ENCODE results near the gene STAT1.
"Not testable (repeated sequence)": the region's sequence is repeated elsewhere in the genome, so short reads cannot be mapped to it uniquely, and the experiment has no call there.

STAT1 gene

GRCh38 chr2:190965580-190966222, 48.3 kb downstream of the STAT1 start:
- DNase-seq (ENCODE audit: extremely low read depth in 1 of 2, low read depth in 1 of 2) = no peak

DNA sequence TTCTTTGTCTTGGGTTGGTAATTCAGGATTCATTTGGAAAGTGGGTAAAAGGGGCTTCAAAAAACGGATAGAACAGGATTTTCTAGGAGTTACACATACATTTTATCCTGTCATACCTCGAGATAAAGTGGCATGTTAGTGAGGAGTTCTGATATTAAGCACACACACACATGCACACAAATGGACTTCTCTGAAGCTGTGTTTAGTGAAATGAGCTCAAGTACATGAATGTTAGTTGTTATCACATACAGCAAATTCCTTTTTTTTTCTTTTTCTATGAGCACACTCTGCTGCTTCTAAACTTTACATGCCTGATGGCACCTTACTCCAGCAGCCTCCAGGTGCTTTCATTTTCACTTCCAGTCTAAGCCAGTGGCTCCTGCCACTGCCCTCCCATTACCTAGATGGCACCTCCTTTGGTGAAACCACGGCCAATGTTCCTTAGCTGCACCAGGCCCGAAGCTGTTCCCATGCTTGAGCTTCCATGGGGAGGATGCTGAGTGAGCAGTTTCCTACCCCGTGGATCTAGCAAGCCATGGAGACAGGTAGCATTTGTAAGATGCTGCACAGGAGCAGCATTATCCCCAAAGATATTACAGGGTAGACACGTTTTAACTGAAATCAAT, 49.7 kb downstream of the STAT1 start:
- DNase-seq (ENCODE audit: extremely low read depth in 1 of 2, low read depth in 1 of 2) = no peak

GRCh38 chr2:190963088-190963487, 50.9 kb downstream of the STAT1 start:
- DNase-seq (ENCODE audit: extremely low read depth in 1 of 2, low read depth in 1 of 2) = no peak

DNA sequence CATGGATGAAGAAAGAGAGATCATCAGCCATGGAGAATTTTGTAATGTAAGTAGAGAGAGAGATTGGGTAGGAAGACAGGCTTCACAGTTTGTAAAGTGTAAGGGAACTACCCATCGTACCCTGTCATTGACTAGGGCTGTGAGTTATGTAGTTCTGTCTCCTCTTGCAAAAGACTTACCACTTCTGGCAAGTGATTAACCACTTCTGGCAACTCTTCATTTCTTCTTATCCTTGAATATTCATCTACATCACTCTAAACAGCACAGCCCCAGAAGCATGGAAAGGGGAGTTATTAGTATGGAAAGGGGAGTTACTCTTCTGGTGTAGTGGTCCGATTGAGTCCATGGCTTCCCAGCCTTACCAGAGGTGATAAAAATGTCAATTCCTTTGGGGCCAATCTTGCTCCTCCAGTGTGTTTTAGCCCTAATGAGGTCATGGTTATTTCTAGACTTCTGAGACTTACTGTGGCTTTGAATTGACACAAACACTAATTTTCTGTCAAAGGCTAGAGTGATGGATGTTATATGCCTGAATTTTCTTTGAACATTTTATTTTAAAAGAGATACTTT, 52.0 kb downstream of the STAT1 start:
- no peak for DNase-seq (ENCODE audit: extremely low read depth in 1 of 2, low read depth in 1 of 2)

DNA sequence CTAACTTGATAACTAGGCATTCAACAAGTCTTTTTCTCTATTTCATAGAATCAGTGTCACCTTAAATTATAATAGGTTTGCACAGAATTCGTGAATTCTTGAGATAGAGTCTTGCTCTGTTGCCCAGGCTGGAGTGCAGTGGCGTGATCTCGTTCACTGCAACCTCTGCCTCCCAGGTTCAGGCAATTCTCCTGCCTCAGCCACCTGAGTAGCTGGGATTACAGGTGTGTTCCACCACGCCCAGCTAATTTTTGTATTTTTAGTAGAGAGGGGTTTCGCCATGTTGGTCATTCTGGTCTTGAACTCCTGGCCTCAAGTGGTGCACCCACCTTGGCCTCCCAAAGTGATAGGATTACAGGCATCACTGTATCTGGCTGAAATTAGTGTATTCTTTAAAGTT, 52.9 kb downstream of the STAT1 start:
- DNase-seq (ENCODE audit: extremely low read depth in 1 of 2, low read depth in 1 of 2) = not testable (repeated sequence)

- no peak for DNase-seq (ENCODE audit: extremely low read depth in 1 of 2, low read depth in 1 of 2)
Measured at GRCh38 chr2:190959911-190960788, 53.8 kb downstream of the STAT1 start.

DNA sequence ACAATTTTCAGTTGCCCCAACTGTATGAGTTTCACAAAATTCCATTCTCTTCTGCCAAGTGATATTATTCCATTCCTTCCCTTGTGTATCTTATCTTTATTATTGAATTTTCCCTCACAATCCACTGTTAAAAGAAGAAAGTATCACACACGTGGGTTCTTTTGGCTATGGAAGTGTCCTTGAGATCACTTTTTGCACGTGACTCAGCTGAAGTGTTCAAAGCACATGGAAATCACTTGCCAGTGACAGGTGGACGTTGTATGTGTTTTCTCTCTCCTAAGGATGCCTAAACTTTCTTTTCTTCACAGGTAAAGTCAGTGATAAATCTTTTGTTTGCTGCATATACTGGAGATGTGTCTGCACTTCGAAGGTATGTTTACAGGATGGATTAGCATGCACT, 60.7 kb downstream of the STAT1 start:
- DNase-seq (ENCODE audit: extremely low read depth in 1 of 2, low read depth in 1 of 2) = no peak

GRCh38 chr2:190950566-190950991, 63.4 kb downstream of the STAT1 start:
- DNase-seq (ENCODE audit: extremely low read depth in 1 of 2, low read depth in 1 of 2) = no peak

GRCh38 chr2:190948671-190949070, 65.3 kb downstream of the STAT1 start:
- DNase-seq (ENCODE audit: extremely low read depth in 1 of 2, low read depth in 1 of 2) = no peak

DNA sequence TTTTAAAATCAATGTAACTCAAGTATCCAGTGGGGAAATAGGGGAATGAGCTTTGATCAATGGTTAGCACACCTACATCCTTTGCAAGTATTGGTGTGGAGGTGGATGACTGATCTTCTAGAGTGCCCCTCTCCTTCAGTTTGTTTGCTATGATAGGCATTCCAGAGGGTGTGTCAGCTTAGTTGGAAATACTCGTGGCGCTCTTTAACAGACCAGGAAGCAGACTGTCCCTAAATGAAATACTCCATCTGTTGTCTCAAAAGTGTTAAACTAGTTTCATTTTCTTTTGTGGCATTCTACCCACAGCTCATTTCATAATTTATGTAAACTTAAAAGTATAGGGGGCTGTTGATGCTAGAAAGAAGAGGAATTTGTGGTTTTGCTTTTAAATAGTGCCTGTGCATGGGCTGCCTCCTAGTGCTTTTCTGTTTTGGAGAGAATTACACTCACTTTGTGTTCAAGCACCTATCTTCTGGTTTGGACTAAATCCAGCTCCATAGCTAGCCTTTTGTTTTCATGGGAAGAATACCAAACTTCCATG, 66.2 kb downstream of the STAT1 start:
- DNase-seq (ENCODE audit: extremely low read depth in 1 of 2, low read depth in 1 of 2) = no peak

GRCh38 chr2:190947141-190947540, 66.8 kb downstream of the STAT1 start:
- DNase-seq (ENCODE audit: extremely low read depth in 1 of 2, low read depth in 1 of 2) = no peak

DNA sequence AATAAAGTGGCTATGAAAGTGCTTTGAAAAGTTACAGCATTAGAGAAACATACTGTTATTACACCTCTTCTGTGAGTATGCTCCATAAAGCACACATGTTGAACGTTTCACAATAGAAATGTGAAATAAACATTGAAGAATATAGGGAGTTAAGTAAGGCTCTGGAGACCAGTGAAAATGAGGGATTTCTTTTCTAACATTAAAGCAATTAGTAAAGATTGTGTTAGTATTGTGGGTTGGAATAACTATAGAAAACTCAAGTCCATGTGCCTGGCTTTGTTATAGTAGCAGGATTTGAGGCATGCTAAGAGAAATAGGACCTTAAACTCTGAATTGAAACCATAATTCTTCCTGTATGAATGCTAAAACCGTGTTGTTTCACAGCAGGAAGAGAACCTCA, 70.3 kb downstream of the STAT1 start:
- DNase-seq (ENCODE audit: extremely low read depth in 1 of 2, low read depth in 1 of 2) = no peak

GRCh38 chr2:190942697-190943096, 71.3 kb downstream of the STAT1 start:
- DNase-seq (ENCODE audit: extremely low read depth in 1 of 2, low read depth in 1 of 2) = no peak

DNA sequence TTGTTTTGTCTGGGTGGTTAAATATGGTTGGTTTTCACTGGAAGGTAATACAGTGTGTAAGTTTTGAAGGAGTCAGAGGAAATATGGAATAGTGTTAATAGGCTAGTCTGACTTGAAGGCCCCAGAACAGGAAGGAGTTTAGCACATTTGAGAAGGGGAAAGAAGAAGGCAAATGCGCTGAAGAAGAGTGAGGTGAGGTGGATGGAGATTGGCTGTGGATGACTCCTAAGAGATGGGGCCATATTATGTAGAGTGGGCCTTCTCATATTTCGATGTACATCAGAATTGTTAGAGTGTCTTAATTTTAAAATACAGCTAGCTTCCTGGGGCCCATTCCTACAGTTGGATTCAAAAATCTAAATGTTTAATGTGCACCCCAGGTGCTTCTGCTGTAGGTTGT, 72.4 kb downstream of the STAT1 start:
- DNase-seq (ENCODE audit: extremely low read depth in 1 of 2, low read depth in 1 of 2) = no peak

DNA sequence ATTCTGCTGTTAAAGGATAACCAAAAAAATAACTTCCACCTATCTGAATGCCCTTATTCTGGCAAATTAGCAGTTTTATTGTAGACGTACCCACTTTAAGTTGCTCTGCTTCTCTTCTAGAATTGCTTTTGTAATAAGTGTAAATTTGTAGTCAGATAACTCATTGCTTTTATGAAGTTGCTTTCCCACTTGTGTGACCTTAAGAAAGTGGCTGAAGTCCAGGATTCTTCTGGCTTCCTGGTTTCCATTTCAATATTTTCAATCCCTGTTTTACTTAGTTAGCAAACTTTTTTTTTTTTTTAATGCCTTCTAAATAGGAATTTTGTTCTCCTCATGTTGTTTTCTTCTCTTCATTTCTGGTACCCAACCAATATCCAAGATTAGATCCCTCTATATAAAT, 73.5 kb downstream of the STAT1 start:
- no peak for DNase-seq (ENCODE audit: extremely low read depth in 1 of 2, low read depth in 1 of 2)

DNA sequence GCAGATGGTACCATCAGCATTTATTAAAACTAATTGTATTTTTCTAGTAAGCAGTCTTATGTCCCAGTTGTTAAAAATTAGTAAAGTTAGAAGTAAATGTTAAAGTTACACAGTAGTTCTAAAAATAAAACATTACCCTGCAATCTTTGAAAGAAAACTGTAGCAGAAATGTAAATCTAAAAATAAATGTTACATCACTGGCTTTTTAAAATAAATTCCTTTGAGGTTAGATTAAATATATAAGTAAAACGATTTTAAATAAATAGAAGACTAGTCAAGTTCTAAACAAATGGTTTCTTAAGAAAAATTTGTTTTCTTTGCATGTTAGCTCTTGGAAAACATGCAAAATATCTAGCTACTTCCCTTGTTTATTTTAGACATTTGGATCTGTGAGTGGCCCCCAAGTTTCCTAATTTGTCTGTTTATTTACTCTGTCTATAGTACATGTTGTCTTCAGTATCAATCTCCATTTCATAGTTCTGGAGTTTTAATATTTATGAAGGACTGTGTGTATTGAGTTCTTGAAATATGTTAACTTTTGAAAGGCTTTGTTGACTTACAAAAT, 75.1 kb downstream of the STAT1 start:
- no peak for DNase-seq (ENCODE audit: extremely low read depth in 1 of 2, low read depth in 1 of 2)

DNA sequence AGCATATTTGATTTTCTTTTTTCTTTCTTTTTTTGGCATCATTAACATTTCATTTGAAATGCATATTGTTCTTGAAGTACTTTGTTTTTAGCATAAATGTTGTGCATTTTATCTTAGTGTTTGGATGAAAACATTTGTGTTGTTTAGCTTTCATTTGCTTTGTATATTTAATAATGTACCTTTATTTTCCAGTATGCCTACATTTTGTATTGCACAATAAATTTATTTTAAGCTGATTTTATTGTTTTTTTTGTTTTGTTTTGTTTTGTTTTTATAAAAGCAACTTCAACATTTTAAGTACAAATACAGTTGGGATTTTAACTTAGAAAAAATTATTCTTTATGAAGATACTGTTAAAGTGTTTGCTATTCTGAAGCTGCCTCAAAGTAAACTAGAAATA, 78.9 kb downstream of the STAT1 start:
- DNase-seq (ENCODE audit: extremely low read depth in 1 of 2, low read depth in 1 of 2) = no peak

DNA sequence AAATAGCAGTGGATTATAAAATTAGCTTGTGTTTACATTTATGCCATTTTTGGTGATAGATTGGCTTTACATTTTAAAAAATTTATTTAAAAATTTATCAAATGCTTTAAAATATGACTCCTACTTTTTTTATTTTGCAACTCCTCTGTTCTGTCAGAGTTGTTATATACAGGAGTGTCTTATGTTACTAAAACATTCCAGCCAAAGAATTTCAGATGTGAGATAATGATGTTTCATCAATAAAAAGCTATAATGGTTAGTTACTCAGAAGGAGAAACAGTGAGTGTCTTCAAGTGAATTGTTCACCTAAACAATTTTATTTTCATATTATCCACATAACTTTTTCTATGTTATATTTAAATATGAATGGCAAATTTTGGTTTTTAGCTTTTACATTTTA, 80.6 kb downstream of the STAT1 start:
- no peak for DNase-seq (ENCODE audit: extremely low read depth in 1 of 2, low read depth in 1 of 2)

DNA sequence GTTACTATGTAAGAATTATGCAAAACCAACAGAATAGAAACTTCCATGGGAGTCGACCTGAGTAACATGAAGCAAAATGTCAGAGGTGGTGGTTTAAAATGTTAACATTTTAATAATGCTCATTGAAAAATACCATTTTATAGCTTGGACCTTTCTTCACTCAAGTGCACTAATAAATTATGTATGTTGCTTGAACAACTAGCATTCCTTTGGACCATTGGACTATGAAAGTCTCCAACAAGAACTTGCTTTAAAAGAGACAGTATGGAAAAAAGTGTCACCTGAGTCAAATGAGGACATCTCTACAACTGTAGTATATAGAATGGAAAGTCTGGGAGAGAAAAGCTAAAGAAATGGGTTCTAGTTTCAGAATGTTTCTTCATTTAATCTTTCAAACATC, 81.5 kb downstream of the STAT1 start:
- DNase-seq (ENCODE audit: extremely low read depth in 1 of 2, low read depth in 1 of 2) = no peak

GRCh38 chr2:190930411-190930810, 83.6 kb downstream of the STAT1 start:
- DNase-seq (ENCODE audit: extremely low read depth in 1 of 2, low read depth in 1 of 2) = no peak

GRCh38 chr2:190929919-190930318, 84.1 kb downstream of the STAT1 start:
- no peak for DNase-seq (ENCODE audit: extremely low read depth in 1 of 2, low read depth in 1 of 2)
